ENCODE results near the gene EPN2.

Gene EPN2

GRCh38 chr17:19330271-19330670 is 93.1 kb downstream of the EPN2 start:
- Histone ChIP-seq H3K4me1 (ENCODE audit: control insufficient read depth in 2 of 2, insufficient read depth in 1 of 2, low read depth in 1 of 2, low read length in 2 of 2) (peaks cover 8 to 20% of the 10 kb centered on the region in 2 donors), H4K91ac (ENCODE audit: low read depth, low read length, poor library complexity) (no peak overlapping the region), H3K4me3 (ENCODE audit: low read length in 2 of 2) (no peak overlapping the region), H2BK120ac (ENCODE audit: low read depth, low read length) (no peak overlapping the region), H3K36me3 (replicated peaks in 1 of 2; ENCODE audit: control insufficient read depth in 2 of 2, insufficient read depth in 2 of 2, low read length in 2 of 2) (peaks cover 9 to 84% of the 10 kb centered on the region in 2 donors), H3K23ac (ENCODE audit: low read depth, low read length, poor library complexity) (no peak overlapping the region), H2BK15ac (ENCODE audit: low read length) (no peak overlapping the region), H3K4me2 (ENCODE audit: insufficient read depth, low read length, poor library complexity, severe bottlenecking) (no peak overlapping the region), H2AK5ac (ENCODE audit: low read depth, low read length) (no peak overlapping the region), H2BK5ac (ENCODE audit: low read length) (no peak overlapping the region), H3K27ac (replicated peaks; ENCODE audit: low read length) (no peak overlapping the region), H2BK12ac (ENCODE audit: low read length) (no peak overlapping the region), H3K9me3 (replicated peaks in 1 of 2; ENCODE audit: control insufficient read depth in 2 of 2, insufficient read depth in 1 of 2, low read depth in 1 of 2, low read length in 2 of 2) (peaks cover 2 to 11% of the 10 kb centered on the region in 2 donors), H3K14ac (ENCODE audit: low read length) (no peak overlapping the region), H3K79me1 (ENCODE audit: low read depth, low read length) (no peaks in the 10 kb centered on the region), H2AFZ (ENCODE audit: low read length) (no peak overlapping the region), H3K27me3 (ENCODE audit: control insufficient read depth in 3 of 3, insufficient read depth in 3 of 3, low read depth in 1 of 3, low read length in 3 of 3) (no peaks in the 10 kb centered on the region), H4K8ac (ENCODE audit: low read depth, low read length) (no peak overlapping the region), H3K9ac (ENCODE audit: low read depth, low read length, poor library complexity) (no peak overlapping the region), H3K18ac (ENCODE audit: low read length) (no peak overlapping the region), H3K4ac (ENCODE audit: low read length) (no peak overlapping the region)
- no peak for DNase-seq (ENCODE audit: low spot score)
- no CpG with 5 or more reads among the region's 3 CpGs for WGBS, 2 donors (ENCODE audit: extremely low coverage in 2 of 2, insufficient read length in 2 of 2, insufficient replicate concordance in 1 of 2)

- no peak overlapping the region for H3K14ac ChIP-seq (ENCODE audit: low read length)
- no peak for DNase-seq (ENCODE audit: low spot score)
- no peak overlapping the region for H2AK5ac ChIP-seq (ENCODE audit: low read depth, low read length)
- no peak overlapping the region for H2BK120ac ChIP-seq (ENCODE audit: low read depth, low read length)
- H3K9ac ChIP-seq (ENCODE audit: low read depth, low read length, poor library complexity): no peak overlapping the region
- no peak overlapping the region for H4K91ac ChIP-seq (ENCODE audit: low read depth, low read length, poor library complexity)
- H3K27me3 ChIP-seq (ENCODE audit: control insufficient read depth in 3 of 3, insufficient read depth in 3 of 3, low read depth in 1 of 3, low read length in 3 of 3): no peaks in the 10 kb centered on the region
- no peaks in the 10 kb centered on the region for H3K79me1 ChIP-seq (ENCODE audit: low read depth, low read length)
- H3K27ac ChIP-seq (replicated peaks; ENCODE audit: low read length): no peak overlapping the region
- H3K18ac ChIP-seq (ENCODE audit: low read length): no peak overlapping the region
- no peak overlapping the region for H3K4me2 ChIP-seq (ENCODE audit: insufficient read depth, low read length, poor library complexity, severe bottlenecking)
- WGBS, 2 donors (ENCODE audit: extremely low coverage in 2 of 2, insufficient read length in 2 of 2, insufficient replicate concordance in 1 of 2): no CpG with 5 or more reads among the region's 4 CpGs
- no peak overlapping the region for H2AFZ ChIP-seq (ENCODE audit: low read length)
- H3K9me3 ChIP-seq (replicated peaks in 1 of 2; ENCODE audit: control insufficient read depth in 2 of 2, insufficient read depth in 1 of 2, low read depth in 1 of 2, low read length in 2 of 2): peaks cover 2% of the 10 kb centered on the region in 2 donors
- H2BK12ac ChIP-seq (ENCODE audit: low read length): no peak overlapping the region
- H3K4ac ChIP-seq (ENCODE audit: low read length): no peak overlapping the region
- H2BK15ac ChIP-seq (ENCODE audit: low read length): no peak overlapping the region
- H2BK5ac ChIP-seq (ENCODE audit: low read length): no peak overlapping the region
- H4K8ac ChIP-seq (ENCODE audit: low read depth, low read length): no peak overlapping the region
- peaks cover 9 to 84% of the 10 kb centered on the region in 2 donors for H3K36me3 ChIP-seq (replicated peaks in 1 of 2; ENCODE audit: control insufficient read depth in 2 of 2, insufficient read depth in 2 of 2, low read length in 2 of 2)
- H3K4me1 ChIP-seq (ENCODE audit: control insufficient read depth in 2 of 2, insufficient read depth in 1 of 2, low read depth in 1 of 2, low read length in 2 of 2): peaks cover 8 to 20% of the 10 kb centered on the region in 2 donors
- no peak overlapping the region for H3K23ac ChIP-seq (ENCODE audit: low read depth, low read length, poor library complexity)
- H3K4me3 ChIP-seq (ENCODE audit: low read length in 2 of 2): no peak overlapping the region
Measured at GRCh38 chr17:19331134-19331533, 94.0 kb downstream of the EPN2 start.

GRCh38 chr17:19331543-19332245 is 94.5 kb downstream of the EPN2 start:
- Histone ChIP-seq H3K4me3 (ENCODE audit: low read length in 2 of 2) (no peak overlapping the region), H2AK5ac (ENCODE audit: low read depth, low read length) (no peak overlapping the region), H2BK15ac (ENCODE audit: low read length) (no peak overlapping the region), H3K14ac (ENCODE audit: low read length) (no peak overlapping the region), H3K4me2 (ENCODE audit: insufficient read depth, low read length, poor library complexity, severe bottlenecking) (no peak overlapping the region), H3K9ac (ENCODE audit: low read depth, low read length, poor library complexity) (peak overlapping the region; percentile 10), H3K9me3 (replicated peaks in 1 of 2; ENCODE audit: control insufficient read depth in 2 of 2, insufficient read depth in 1 of 2, low read depth in 1 of 2, low read length in 2 of 2) (no peaks in the 10 kb centered on the region), H3K79me1 (ENCODE audit: low read depth, low read length) (no peaks in the 10 kb centered on the region), H3K4me1 (ENCODE audit: control insufficient read depth in 2 of 2, insufficient read depth in 1 of 2, low read depth in 1 of 2, low read length in 2 of 2) (peaks cover 8 to 20% of the 10 kb centered on the region in 2 donors), H4K91ac (ENCODE audit: low read depth, low read length, poor library complexity) (no peak overlapping the region), H3K36me3 (replicated peaks in 1 of 2; ENCODE audit: control insufficient read depth in 2 of 2, insufficient read depth in 2 of 2, low read length in 2 of 2) (peaks cover 9 to 86% of the 10 kb centered on the region in 2 donors), H3K27ac (replicated peaks; ENCODE audit: low read length) (no peak overlapping the region), H4K8ac (ENCODE audit: low read depth, low read length) (no peak overlapping the region), H3K18ac (ENCODE audit: low read length) (no peak overlapping the region), H2BK120ac (ENCODE audit: low read depth, low read length) (no peak overlapping the region), H2BK5ac (ENCODE audit: low read length) (no peak overlapping the region), H3K4ac (ENCODE audit: low read length) (no peak overlapping the region), H2BK12ac (ENCODE audit: low read length) (no peak overlapping the region), H3K27me3 (ENCODE audit: control insufficient read depth in 3 of 3, insufficient read depth in 3 of 3, low read depth in 1 of 3, low read length in 3 of 3) (no peaks in the 10 kb centered on the region), H2AFZ (ENCODE audit: low read length) (no peak overlapping the region), H3K23ac (ENCODE audit: low read depth, low read length, poor library complexity) (no peak overlapping the region)
- no peak for DNase-seq (ENCODE audit: low spot score)
- no CpG with 5 or more reads among the region's 13 CpGs for WGBS, 2 donors (ENCODE audit: extremely low coverage in 2 of 2, insufficient read length in 2 of 2, insufficient replicate concordance in 1 of 2)

DNA sequence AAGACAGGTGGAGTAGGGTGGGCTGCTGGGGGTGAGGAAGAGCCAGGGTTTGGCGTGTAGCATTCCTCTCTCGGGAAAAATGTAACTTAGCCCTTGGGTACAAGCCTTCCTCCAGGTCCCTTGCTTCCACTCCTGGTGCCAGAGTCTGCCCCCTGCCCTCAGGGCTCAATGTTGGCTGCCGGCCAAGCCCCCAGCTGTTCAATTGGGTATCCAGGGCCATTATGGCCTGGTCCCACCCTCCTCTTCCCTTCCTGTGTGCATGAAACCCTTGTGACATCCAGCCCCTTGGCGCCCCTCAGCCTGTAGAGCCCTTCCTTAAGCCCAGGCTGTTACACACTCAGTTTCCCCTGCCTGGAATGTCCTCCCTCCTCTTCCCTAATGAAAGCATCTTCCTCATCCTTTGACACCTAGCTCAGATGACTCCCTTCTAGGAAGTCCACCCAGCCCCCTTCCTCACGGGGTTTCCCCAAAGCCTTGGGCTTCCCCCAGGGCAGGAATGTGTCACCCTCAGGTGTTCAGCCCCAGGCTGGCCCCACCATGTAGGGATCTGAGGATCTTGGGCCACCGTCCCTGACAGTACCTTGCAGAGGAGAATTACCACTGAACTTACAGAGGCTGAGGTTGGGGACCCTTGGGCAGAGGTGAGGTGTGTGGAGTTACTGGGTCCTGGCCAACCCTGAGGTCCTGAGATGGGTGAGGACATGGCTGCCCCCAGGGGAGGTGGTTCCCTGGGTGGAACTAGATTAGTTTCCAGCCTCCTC is 95.4 kb downstream of the EPN2 start:
- Histone ChIP-seq H2AK5ac (ENCODE audit: low read depth, low read length) (no peak overlapping the region), H3K4me2 (ENCODE audit: insufficient read depth, low read length, poor library complexity, severe bottlenecking) (no peak overlapping the region), H3K36me3 (replicated peaks in 1 of 2; ENCODE audit: control insufficient read depth in 2 of 2, insufficient read depth in 2 of 2, low read length in 2 of 2) (peaks cover 9 to 82% of the 10 kb centered on the region in 2 donors), H3K27ac (replicated peaks; ENCODE audit: low read length) (no peak overlapping the region), H4K91ac (ENCODE audit: low read depth, low read length, poor library complexity) (no peak overlapping the region), H3K9ac (ENCODE audit: low read depth, low read length, poor library complexity) (no peak overlapping the region), H3K18ac (ENCODE audit: low read length) (no peak overlapping the region), H2BK5ac (ENCODE audit: low read length) (no peak overlapping the region), H2BK12ac (ENCODE audit: low read length) (no peak overlapping the region), H3K4ac (ENCODE audit: low read length) (no peak overlapping the region), H2AFZ (ENCODE audit: low read length) (no peak overlapping the region), H3K14ac (ENCODE audit: low read length) (no peak overlapping the region), H3K79me1 (ENCODE audit: low read depth, low read length) (no peaks in the 10 kb centered on the region), H3K4me1 (ENCODE audit: control insufficient read depth in 2 of 2, insufficient read depth in 1 of 2, low read depth in 1 of 2, low read length in 2 of 2) (peaks cover 8 to 23% of the 10 kb centered on the region in 2 donors), H3K23ac (ENCODE audit: low read depth, low read length, poor library complexity) (no peak overlapping the region), H4K8ac (ENCODE audit: low read depth, low read length) (no peak overlapping the region), H2BK120ac (ENCODE audit: low read depth, low read length) (no peak overlapping the region), H3K9me3 (replicated peaks in 1 of 2; ENCODE audit: control insufficient read depth in 2 of 2, insufficient read depth in 1 of 2, low read depth in 1 of 2, low read length in 2 of 2) (no peaks in the 10 kb centered on the region), H2BK15ac (ENCODE audit: low read length) (no peak overlapping the region), H3K4me3 (ENCODE audit: low read length in 2 of 2) (no peak overlapping the region), H3K27me3 (ENCODE audit: control insufficient read depth in 3 of 3, insufficient read depth in 3 of 3, low read depth in 1 of 3, low read length in 3 of 3) (no peaks in the 10 kb centered on the region)
- DNase-seq (ENCODE audit: low spot score): no peak
- no CpG with 5 or more reads among the region's 6 CpGs for WGBS, 2 donors (ENCODE audit: extremely low coverage in 2 of 2, insufficient read length in 2 of 2, insufficient replicate concordance in 1 of 2)

Measured in neuronal stem cell (in vitro differentiated cells).